Activated T-cell treated with anti-CD3 and anti-CD28 coated beads for 4 hours (primary cell): Measurements from ENCODE around the gene CALN1.
"Not testable (repeated sequence)": the region's sequence is repeated elsewhere in the genome, so short reads cannot be mapped to it uniquely, and the experiment has no call there.

Source experiments
- DNase-seq: peaks from one replicate; pipeline ENCODE4 v3.0.0-alpha.2; 2020

CALN1 gene

GRCh38 chr7:71937840-71938371 is 474.2 kb downstream of the CALN1 start:
- DNase-seq: no peak

DNA sequence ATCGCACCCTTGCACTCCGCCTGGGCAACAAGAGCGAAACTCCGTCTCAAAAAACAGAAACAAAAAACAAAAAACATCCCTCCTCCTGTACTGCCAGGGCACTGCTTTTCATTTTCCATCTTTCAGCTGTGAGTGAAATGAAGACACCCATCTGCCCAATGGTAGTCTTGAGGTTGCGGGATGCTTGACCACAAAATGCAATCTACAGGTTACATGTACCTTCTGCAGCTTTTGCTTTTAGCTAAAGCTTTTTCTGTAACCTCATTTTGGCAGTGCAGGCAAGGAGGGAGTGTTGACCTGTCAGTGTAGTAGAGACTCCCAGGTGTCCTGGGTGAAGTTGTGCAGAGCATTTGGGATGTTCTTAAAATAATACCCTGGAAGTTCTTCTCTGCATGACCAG is 476.5 kb downstream of the CALN1 start:
- DNase-seq: no peak

GRCh38 chr7:71933426-71933825 is 478.7 kb downstream of the CALN1 start:
- no peak for DNase-seq

GRCh38 chr7:71925663-71926062 is 486.5 kb downstream of the CALN1 start:
- no peak for DNase-seq

GRCh38 chr7:71914204-71914603 is 497.9 kb downstream of the CALN1 start:
- not testable (repeated sequence) for DNase-seq

DNA sequence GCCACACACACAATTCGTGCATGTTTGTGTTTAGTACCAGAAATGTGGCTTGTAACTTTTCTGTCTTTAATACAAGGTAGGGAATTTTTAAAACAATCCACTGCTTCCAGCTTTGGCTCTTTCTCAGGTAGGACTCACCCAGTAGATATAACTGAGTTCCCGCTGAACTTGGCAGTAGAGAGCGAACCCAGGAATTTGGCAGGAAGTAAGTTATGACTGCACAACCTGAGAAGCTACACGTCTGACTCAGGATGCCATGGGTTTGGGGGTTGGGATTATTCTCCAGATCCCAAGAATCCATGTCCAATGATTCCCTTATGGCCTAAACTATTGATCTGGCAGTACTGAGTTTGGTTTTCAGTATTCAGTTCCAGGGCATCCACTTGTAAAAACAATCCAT is 499.7 kb downstream of the CALN1 start:
- no peak for DNase-seq

DNA sequence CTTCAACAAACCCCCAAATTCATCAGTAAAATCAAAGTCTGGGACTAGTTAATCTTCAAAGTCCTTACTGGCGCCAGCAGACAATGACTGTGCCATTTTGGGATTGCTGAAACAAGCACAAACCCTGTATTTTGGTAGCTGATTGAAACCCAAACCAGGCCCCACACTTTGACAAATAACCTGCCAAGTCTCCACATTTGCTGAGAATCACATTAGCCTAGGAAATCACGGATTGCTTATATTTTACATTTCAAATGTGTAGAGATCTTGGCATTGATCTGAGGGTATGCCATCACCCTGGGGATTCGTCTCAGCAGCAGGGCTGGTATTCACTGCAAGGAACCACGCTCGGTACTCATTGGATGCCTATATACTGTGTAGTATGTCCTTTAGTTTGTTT is 501.1 kb downstream of the CALN1 start:
- no peak for DNase-seq

GRCh38 chr7:71905821-71906220 is 506.3 kb downstream of the CALN1 start:
- no peak for DNase-seq

DNA sequence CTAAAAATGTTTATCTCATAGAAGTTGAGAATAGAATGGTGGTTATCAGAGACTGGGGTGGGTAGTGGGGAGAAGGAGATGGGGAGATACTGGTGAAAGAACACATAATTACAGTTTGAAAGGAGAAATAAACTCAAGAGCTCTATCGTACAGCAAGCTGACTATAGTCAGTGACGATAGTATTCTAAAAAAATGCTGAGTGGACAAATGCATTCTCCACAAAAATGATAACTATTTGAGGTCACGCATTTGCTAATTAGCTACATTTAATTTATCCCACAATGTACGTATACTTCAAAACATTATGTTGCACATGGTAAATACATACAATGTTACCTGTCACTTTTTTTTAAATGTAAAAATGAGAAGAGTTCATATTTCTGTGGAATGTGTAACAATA is 507.7 kb downstream of the CALN1 start:
- DNase-seq: no peak

GRCh38 chr7:71900556-71900955 is 511.6 kb downstream of the CALN1 start:
- no peak for DNase-seq

GRCh38 chr7:71896535-71896934 is 515.6 kb downstream of the CALN1 start:
- no peak for DNase-seq

DNA sequence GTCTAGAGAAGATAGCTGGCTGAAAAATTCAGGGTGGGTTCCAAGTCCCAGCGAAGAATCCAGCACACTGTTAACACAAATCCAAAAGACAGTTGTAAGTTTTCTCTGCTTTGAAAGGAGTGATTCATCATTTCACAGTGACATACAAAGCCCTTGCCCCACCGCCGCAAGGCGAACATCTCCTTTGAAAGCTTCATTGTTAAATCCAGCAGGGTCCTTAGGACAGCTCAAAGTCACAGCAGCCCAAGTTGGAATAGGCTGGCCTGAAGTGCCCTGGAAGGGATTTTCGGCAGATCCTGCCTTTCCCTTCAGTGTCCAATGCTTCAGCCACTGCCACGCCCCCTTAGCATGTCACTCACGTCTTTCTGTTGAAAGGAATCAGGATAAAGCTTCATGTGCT is 526.1 kb downstream of the CALN1 start:
- no peak for DNase-seq

GRCh38 chr7:71885487-71885886 is 526.7 kb downstream of the CALN1 start:
- DNase-seq: no peak

DNA sequence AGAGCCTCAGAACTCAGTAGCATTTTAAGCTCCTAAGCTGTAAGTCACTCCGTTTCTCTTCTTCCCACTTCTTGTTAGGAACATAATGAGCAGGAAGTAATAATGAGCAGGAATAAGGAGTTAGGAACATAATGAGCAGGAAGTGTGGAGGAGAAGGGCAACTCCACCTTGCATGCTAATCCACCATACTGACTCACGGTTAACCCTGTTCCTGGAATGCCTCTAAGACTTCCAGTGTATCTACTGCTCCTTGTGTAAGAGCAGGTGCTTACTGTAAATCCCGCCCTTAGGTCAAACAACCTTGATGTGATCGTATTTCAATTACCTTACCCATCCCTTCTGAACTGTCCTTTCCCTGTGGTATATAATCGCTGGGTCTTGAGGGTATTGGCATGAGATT is 528.7 kb downstream of the CALN1 start:
- no peak for DNase-seq

- no peak for DNase-seq
Observed at GRCh38 chr7:71871446-71871845, 540.7 kb downstream of the CALN1 start.

DNA sequence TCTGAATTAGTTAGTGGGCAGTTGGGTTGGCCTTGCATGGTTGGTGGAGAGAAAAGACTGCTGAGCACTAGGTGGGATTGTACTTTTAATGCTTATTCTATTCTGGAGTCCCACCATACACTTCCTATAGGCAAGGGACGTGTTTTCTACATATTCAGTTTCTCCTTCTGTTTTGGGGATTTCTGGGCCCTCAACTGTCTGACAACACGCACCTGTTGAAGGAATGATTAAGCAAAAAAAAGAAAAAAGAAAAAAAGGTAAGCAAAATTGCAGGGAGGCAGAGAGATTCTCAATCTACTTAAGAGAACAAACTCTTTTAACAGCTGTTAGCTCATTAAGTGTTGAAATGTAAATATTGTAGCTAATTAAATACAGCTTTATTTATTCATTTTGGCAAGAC is 541.3 kb downstream of the CALN1 start:
- no peak for DNase-seq

DNA sequence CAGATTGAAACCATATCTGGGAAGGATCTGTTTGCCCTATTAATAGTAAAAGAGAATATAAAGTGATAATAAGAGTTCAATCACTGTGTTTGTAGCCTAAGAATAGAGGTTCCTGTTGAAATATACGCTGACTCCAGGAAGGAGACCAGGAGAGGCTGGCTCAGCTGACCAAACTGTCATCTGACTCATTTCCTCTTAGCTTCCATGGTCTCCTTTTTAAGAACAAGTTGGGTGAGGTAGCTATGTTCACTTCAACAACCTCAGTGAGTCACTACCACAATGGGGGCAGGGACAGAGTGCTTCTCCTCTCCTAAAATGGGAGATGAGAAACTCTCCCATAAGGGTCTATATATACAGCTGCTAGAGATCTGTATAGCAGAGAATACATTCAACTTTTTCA is 543.3 kb downstream of the CALN1 start:
- DNase-seq: no peak

GRCh38 chr7:71867626-71868025 is 544.5 kb downstream of the CALN1 start:
- DNase-seq: no peak

GRCh38 chr7:71865172-71865571 is 547.0 kb downstream of the CALN1 start:
- no peak for DNase-seq

- DNase-seq: no peak
Observed at GRCh38 chr7:71864130-71864529, 548.0 kb downstream of the CALN1 start.

- DNase-seq: no peak
Observed at GRCh38 chr7:71860572-71860971, 551.6 kb downstream of the CALN1 start.

GRCh38 chr7:71857338-71857737 is 554.8 kb downstream of the CALN1 start:
- DNase-seq: no peak

- DNase-seq: no peak
Observed at GRCh38 chr7:71854546-71855397, 557.4 kb downstream of the CALN1 start.

GRCh38 chr7:71851776-71852498 is 560.2 kb downstream of the CALN1 start:
- DNase-seq: no peak
